Measurements from ENCODE around the gene CHERP.
A peak's percentile ranks its signal among the peaks of the same experiment; 100 is the strongest.

The CHERP gene

GRCh38 chr19:16575282-16575681, 33.0 kb upstream of the CHERP start:
- TF ChIP-seq, protein P1, sequence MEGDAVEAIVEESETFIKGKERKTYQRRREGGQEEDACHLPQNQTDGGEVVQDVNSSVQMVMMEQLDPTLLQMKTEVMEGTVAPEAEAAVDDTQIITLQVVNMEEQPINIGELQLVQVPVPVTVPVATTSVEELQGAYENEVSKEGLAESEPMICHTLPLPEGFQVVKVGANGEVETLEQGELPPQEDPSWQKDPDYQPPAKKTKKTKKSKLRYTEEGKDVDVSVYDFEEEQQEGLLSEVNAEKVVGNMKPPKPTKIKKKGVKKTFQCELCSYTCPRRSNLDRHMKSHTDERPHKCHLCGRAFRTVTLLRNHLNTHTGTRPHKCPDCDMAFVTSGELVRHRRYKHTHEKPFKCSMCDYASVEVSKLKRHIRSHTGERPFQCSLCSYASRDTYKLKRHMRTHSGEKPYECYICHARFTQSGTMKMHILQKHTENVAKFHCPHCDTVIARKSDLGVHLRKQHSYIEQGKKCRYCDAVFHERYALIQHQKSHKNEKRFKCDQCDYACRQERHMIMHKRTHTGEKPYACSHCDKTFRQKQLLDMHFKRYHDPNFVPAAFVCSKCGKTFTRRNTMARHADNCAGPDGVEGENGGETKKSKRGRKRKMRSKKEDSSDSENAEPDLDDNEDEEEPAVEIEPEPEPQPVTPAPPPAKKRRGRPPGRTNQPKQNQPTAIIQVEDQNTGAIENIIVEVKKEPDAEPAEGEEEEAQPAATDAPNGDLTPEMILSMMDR (IDR thresholded peaks at IDR 0.05; ENCODE audit: extremely low read depth, missing control alignments) = no peak
- DNase-seq (ENCODE audit: low spot score) = no peak

GRCh38 chr19:16573925-16574324, 31.7 kb upstream of the CHERP start:
- TF ChIP-seq, protein P1 (IDR thresholded peaks at IDR 0.05; ENCODE audit: extremely low read depth, missing control alignments) = no peak
- DNase-seq (ENCODE audit: low spot score) = no peak

DNA sequence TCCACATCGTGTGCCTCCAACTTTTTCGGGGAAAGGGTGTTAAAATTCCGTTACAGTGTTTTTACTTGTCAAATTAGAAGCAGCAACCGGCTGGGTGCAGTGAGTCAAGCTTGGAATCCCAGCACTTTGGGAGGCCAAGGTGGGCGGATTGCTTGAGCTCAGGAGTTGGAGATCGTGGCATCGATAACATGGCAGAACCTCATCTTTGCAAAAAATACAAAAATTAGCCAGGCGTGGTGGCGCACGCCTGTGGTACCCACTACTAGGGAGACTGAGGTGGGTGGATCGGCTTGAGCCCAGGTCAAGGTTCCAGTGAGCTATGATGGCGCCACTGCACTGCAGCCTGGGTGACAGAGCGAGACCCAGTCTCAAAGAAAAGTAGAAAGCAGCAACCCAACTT, 31.1 kb upstream of the CHERP start:
- no peak for DNase-seq (ENCODE audit: low spot score)
- TF ChIP-seq, protein P1 (IDR thresholded peaks at IDR 0.05; ENCODE audit: extremely low read depth, missing control alignments) = no peak

- TF ChIP-seq, protein P1 (IDR thresholded peaks at IDR 0.05; ENCODE audit: extremely low read depth, missing control alignments) = no peak
- peak; percentile 100 for DNase-seq (ENCODE audit: low spot score)
These were observed 30.3 kb upstream of the CHERP start, which contains the start of gene SLC35E1 for GRCh38 chr19:16572332-16573211. TSS of gene SLC35E1 (minus strand) at chr19:16572415. CDS start at chr19:16572364, 51 bp downstream.

DNA sequence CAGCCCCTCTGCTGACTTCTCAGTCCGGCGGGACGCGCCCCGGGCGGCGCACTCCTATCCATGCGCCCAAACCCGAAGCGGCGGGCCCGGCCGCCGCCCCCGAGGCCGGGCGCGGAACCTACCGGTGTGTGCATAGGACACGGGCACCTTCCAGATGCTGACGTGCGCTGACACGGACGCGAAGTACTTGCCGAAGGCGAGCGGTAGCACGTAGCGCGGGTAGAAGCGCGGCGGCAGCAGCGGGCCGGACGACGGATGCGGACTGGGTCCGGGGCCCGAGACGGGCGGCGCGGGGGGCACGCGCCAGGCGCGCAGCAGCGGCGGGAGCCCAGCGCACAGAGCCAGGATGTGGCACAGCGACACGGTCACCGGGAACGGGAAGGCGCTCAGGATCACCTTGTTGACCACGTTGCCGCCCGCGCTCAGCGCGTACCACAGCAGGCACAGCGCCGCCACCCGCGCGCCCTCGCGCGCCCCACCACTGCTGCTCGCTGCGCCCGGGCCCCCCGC, 29.6 kb upstream of the CHERP start:
- DNase-seq (ENCODE audit: low spot score) = peak; percentile 66
- TF ChIP-seq, protein P1 (IDR thresholded peaks at IDR 0.05; ENCODE audit: extremely low read depth, missing control alignments) = no peak

- TF ChIP-seq, protein P1 (IDR thresholded peaks at IDR 0.05; ENCODE audit: extremely low read depth, missing control alignments) = no peak
- no peak for DNase-seq (ENCODE audit: low spot score)
These were observed 29.0 kb upstream of the CHERP start for GRCh38 chr19:16571283-16571682.

DNA sequence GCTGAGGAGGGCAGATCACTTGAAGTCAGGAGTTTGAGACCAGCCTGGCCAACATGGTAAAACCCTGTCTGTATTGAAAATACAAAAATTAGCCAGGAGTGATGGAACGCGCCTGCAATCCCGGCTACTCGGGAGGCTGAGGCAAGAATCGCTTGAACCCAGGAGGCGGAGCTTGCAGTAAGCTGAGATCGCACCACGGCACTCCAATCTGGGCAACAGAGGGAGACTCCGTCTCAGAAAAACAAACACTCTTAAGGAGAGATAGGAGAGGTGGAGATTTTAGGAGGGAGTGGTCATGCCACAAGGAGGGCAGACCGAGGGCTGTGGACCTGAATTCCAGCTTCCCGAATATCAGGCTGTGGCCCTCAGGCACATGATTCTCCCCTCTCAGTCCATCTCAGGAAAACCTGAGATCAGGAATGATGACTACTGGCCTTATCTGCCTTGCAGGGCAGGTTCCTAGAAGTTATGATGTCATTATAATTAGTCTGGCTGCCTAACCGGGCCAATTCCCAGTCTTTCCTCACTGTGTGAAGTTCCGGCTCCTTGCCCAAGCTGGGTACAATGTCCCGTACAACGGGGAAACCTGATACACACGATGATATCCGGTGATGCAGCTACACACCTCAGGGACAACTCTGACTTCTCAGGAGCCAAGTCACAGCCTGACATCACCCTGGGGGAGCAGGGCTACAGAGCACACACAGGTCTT, 27.5 kb upstream of the CHERP start:
- DNase-seq (ENCODE audit: low spot score) = no peak
- TF ChIP-seq, protein P1 (IDR thresholded peaks at IDR 0.05; ENCODE audit: extremely low read depth, missing control alignments) = no peak
